Measurements from ENCODE around the gene BBOF1.

BBOF1 gene

GRCh38 chr14:74015176-74015575, 4.0 kb upstream of the BBOF1 start:
- Histone ChIP-seq H3K36me3 (ENCODE audit: control insufficient read depth in 1 of 2, insufficient read depth in 2 of 2, low read depth in 1 of 2, low read length in 2 of 2) (peaks cover 2 to 36% of the 10 kb centered on the region in 2 experiments), H3K79me1 (replicated peaks; ENCODE audit: low read length, poor library complexity, severe bottlenecking) (peaks cover 17% of the 10 kb centered on the region), H2AK5ac (ENCODE audit: low read length, severe bottlenecking) (no peak overlapping the region), H3K23ac (ENCODE audit: low read length in 2 of 2) (no peak overlapping the region), H2BK120ac (ENCODE audit: low read depth, low read length) (no peak overlapping the region), H3K18ac (ENCODE audit: low read depth in 1 of 2, low read length in 2 of 2) (no peak overlapping the region), H3K27ac (ENCODE audit: low read length, poor library complexity, severe bottlenecking) (no peak overlapping the region), H3K9ac (ENCODE audit: low read length) (no peak overlapping the region), H2BK12ac (ENCODE audit: low read length in 2 of 2) (no peak overlapping the region), H4K8ac (ENCODE audit: low read length) (no peak overlapping the region), H2AFZ (ENCODE audit: low read depth, low read length) (no peak overlapping the region), H3K4me2 (ENCODE audit: low read length, poor library complexity, severe bottlenecking) (no peak overlapping the region), H3K14ac (ENCODE audit: low read length in 2 of 2) (no peak overlapping the region), H3K4ac (ENCODE audit: low read depth in 1 of 2, low read length in 2 of 2) (no peak overlapping the region), H3K4me1 (ENCODE audit: control insufficient read depth, insufficient read depth, low read depth, low read length) (peaks cover 10% of the 10 kb centered on the region), H3K4me3 (ENCODE audit: insufficient read depth in 1 of 2, low read depth in 1 of 2, low read length in 2 of 2) (no peak overlapping the region), H3K27me3 (ENCODE audit: control insufficient read depth in 1 of 2, insufficient read depth in 1 of 2, low read length in 2 of 2) (no peaks in the 10 kb centered on the region), H4K91ac (ENCODE audit: low read length) (no peak overlapping the region), H2BK5ac (ENCODE audit: low read depth, low read length, poor library complexity, severe bottlenecking) (no peak overlapping the region), H3K9me3 (ENCODE audit: control insufficient read depth, low read length) (no peaks in the 10 kb centered on the region), H2BK15ac (ENCODE audit: low read depth, poor library complexity, severe bottlenecking) (no peak overlapping the region)
- WGBS, result 100% methylated on average over 1 of the region's 3 CpGs
- DNase-seq, result no peak

GRCh38 chr14:74015963-74016362, 3.2 kb upstream of the BBOF1 start:
- Histone ChIP-seq H3K9me3 (ENCODE audit: control insufficient read depth, low read length) (no peaks in the 10 kb centered on the region), H3K23ac (ENCODE audit: low read length in 2 of 2) (no peak overlapping the region), H3K4ac (ENCODE audit: low read depth in 1 of 2, low read length in 2 of 2) (no peak overlapping the region), H2BK15ac (ENCODE audit: low read depth, poor library complexity, severe bottlenecking) (no peak overlapping the region), H2AK5ac (ENCODE audit: low read length, severe bottlenecking) (no peak overlapping the region), H3K14ac (ENCODE audit: low read length in 2 of 2) (no peak overlapping the region), H2AFZ (ENCODE audit: low read depth, low read length) (no peak overlapping the region), H3K18ac (ENCODE audit: low read depth in 1 of 2, low read length in 2 of 2) (no peak overlapping the region), H3K9ac (ENCODE audit: low read length) (no peak overlapping the region), H3K4me2 (ENCODE audit: low read length, poor library complexity, severe bottlenecking) (no peak overlapping the region), H3K79me1 (replicated peaks; ENCODE audit: low read length, poor library complexity, severe bottlenecking) (peaks cover 19% of the 10 kb centered on the region), H3K36me3 (ENCODE audit: control insufficient read depth in 1 of 2, insufficient read depth in 2 of 2, low read depth in 1 of 2, low read length in 2 of 2) (peaks cover 0 to 30% of the 10 kb centered on the region in 2 experiments), H2BK5ac (ENCODE audit: low read depth, low read length, poor library complexity, severe bottlenecking) (no peak overlapping the region), H4K91ac (ENCODE audit: low read length) (no peak overlapping the region), H3K4me1 (ENCODE audit: control insufficient read depth, insufficient read depth, low read depth, low read length) (peaks cover 10% of the 10 kb centered on the region), H4K8ac (ENCODE audit: low read length) (no peak overlapping the region), H2BK12ac (ENCODE audit: low read length in 2 of 2) (no peak overlapping the region), H2BK120ac (ENCODE audit: low read depth, low read length) (no peak overlapping the region), H3K27ac (ENCODE audit: low read length, poor library complexity, severe bottlenecking) (no peak overlapping the region), H3K4me3 (ENCODE audit: insufficient read depth in 1 of 2, low read depth in 1 of 2, low read length in 2 of 2) (no peak overlapping the region), H3K27me3 (ENCODE audit: control insufficient read depth in 1 of 2, insufficient read depth in 1 of 2, low read length in 2 of 2) (no peaks in the 10 kb centered on the region)
- DNase-seq, result peak; percentile 45

- peak overlapping the region in 1 of 2 experiments; percentile 97 for H3K18ac ChIP-seq (ENCODE audit: low read depth in 1 of 2, low read length in 2 of 2)
- WGBS, result 0% methylated on average over 2 of the region's 8 CpGs
- no peak overlapping the region for H4K91ac ChIP-seq (ENCODE audit: low read length)
- peak overlapping the region; percentile 100 for H3K9ac ChIP-seq (ENCODE audit: low read length)
- H3K27me3 ChIP-seq (ENCODE audit: control insufficient read depth in 1 of 2, insufficient read depth in 1 of 2, low read length in 2 of 2), result no peaks in the 10 kb centered on the region
- peaks cover 6% of the 10 kb centered on the region for H3K79me1 ChIP-seq (replicated peaks; ENCODE audit: low read length, poor library complexity, severe bottlenecking)
- no peak overlapping the region for H4K8ac ChIP-seq (ENCODE audit: low read length)
- peak overlapping the region; percentile 85 for H3K4me2 ChIP-seq (ENCODE audit: low read length, poor library complexity, severe bottlenecking)
- H2AFZ ChIP-seq (ENCODE audit: low read depth, low read length), result no peak overlapping the region
- peak overlapping the region in 1 of 2 experiments; percentile 98 for H3K4me3 ChIP-seq (ENCODE audit: insufficient read depth in 1 of 2, low read depth in 1 of 2, low read length in 2 of 2)
- H2AK5ac ChIP-seq (ENCODE audit: low read length, severe bottlenecking), result no peak overlapping the region
- H2BK120ac ChIP-seq (ENCODE audit: low read depth, low read length), result no peak overlapping the region
- no peak overlapping the region for H2BK15ac ChIP-seq (ENCODE audit: low read depth, poor library complexity, severe bottlenecking)
- H3K4me1 ChIP-seq (ENCODE audit: control insufficient read depth, insufficient read depth, low read depth, low read length), result peaks cover 10% of the 10 kb centered on the region
- peaks cover 0 to 12% of the 10 kb centered on the region in 2 experiments for H3K36me3 ChIP-seq (ENCODE audit: control insufficient read depth in 1 of 2, insufficient read depth in 2 of 2, low read depth in 1 of 2, low read length in 2 of 2)
- H3K27ac ChIP-seq (ENCODE audit: low read length, poor library complexity, severe bottlenecking), result peak overlapping the region; percentile 84
- no peak overlapping the region for H3K14ac ChIP-seq (ENCODE audit: low read length in 2 of 2)
- H3K9me3 ChIP-seq (ENCODE audit: control insufficient read depth, low read length), result no peaks in the 10 kb centered on the region
- H3K23ac ChIP-seq (ENCODE audit: low read length in 2 of 2), result no peak overlapping the region
- peak; percentile 76 for DNase-seq
- H3K4ac ChIP-seq (ENCODE audit: low read depth in 1 of 2, low read length in 2 of 2), result no peak overlapping the region
- no peak overlapping the region for H2BK12ac ChIP-seq (ENCODE audit: low read length in 2 of 2)
- H2BK5ac ChIP-seq (ENCODE audit: low read depth, low read length, poor library complexity, severe bottlenecking), result no peak overlapping the region
These were observed 969 bp upstream of the BBOF1 start for GRCh38 chr14:74018174-74018585.

GRCh38 chr14:74019408-74020137, 424 bp downstream of the BBOF1 start:
- Histone ChIP-seq H3K4me2 (ENCODE audit: low read length, poor library complexity, severe bottlenecking) (peak overlapping the region; percentile 92), H2AFZ (ENCODE audit: low read depth, low read length) (peak overlapping the region; percentile 86), H2BK5ac (ENCODE audit: low read depth, low read length, poor library complexity, severe bottlenecking) (no peak overlapping the region), H3K36me3 (ENCODE audit: control insufficient read depth in 1 of 2, insufficient read depth in 2 of 2, low read depth in 1 of 2, low read length in 2 of 2) (no peaks in the 10 kb centered on the region), H3K9me3 (ENCODE audit: control insufficient read depth, low read length) (no peaks in the 10 kb centered on the region), H3K27ac (ENCODE audit: low read length, poor library complexity, severe bottlenecking) (peak overlapping the region; percentile 65), H2AK5ac (ENCODE audit: low read length, severe bottlenecking) (no peak overlapping the region), H2BK12ac (ENCODE audit: low read length in 2 of 2) (no peak overlapping the region), H3K18ac (ENCODE audit: low read depth in 1 of 2, low read length in 2 of 2) (peak overlapping the region in 1 of 2 experiments; percentile 34), H2BK15ac (ENCODE audit: low read depth, poor library complexity, severe bottlenecking) (no peak overlapping the region), H2BK120ac (ENCODE audit: low read depth, low read length) (no peak overlapping the region), H3K27me3 (ENCODE audit: control insufficient read depth in 1 of 2, insufficient read depth in 1 of 2, low read length in 2 of 2) (no peaks in the 10 kb centered on the region), H3K79me1 (replicated peaks; ENCODE audit: low read length, poor library complexity, severe bottlenecking) (peaks cover 6% of the 10 kb centered on the region), H3K4ac (ENCODE audit: low read depth in 1 of 2, low read length in 2 of 2) (peak overlapping the region in 1 of 2 experiments; percentile 64), H3K14ac (ENCODE audit: low read length in 2 of 2) (peak overlapping the region in 1 of 2 experiments; percentile 64), H3K4me3 (ENCODE audit: insufficient read depth in 1 of 2, low read depth in 1 of 2, low read length in 2 of 2) (peak overlapping the region; percentile 81 to 98), H3K23ac (ENCODE audit: low read length in 2 of 2) (no peak overlapping the region), H3K9ac (ENCODE audit: low read length) (peak overlapping the region; percentile 100), H4K8ac (ENCODE audit: low read length) (no peak overlapping the region), H3K4me1 (ENCODE audit: control insufficient read depth, insufficient read depth, low read depth, low read length) (peaks cover 8% of the 10 kb centered on the region), H4K91ac (ENCODE audit: low read length) (no peak overlapping the region)
- 4% methylated on average over 18 of the region's 21 CpGs for WGBS
- DNase-seq, result peak; percentile 74

All from mesenchymal stem cell (in vitro differentiated cells and primary cell).